ENCODE data around the gene CDH3.

CDH3 gene

DNA sequence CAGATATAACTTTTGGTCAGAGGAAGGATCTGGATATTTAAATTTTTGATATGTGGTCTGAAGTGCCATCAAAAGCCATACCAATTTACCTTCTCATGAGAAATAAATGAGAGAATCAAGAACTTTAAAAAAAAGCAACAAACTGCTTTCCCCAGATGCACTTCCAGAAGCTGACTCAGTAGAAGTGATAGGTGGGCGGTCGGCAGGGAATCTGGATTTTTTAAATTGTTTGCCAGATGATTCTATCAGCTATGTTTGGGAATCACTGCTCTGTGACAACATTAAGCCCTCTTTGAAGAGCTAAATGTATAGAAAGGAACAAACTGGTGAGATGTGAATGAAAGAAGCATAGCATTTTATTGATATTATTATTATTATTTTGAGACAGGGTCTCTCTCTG lies 19.2 kb downstream of the CDH3 start:
- ATAC-seq, result no peak
- TF ChIP-seq RARB (CRISPR knock-in tag; IDR thresholded peaks at IDR 0.05) (no peak), GLIS3 (CRISPR knock-in tag; IDR thresholded peaks at IDR 0.05) (no peak), ZNF8 (CRISPR knock-in tag; IDR thresholded peaks at IDR 0.05) (no peak), ARNTL (CRISPR knock-in tag; IDR thresholded peaks at IDR 0.05; ENCODE audit: borderline replicate concordance, low read depth) (no peak), PPARA (CRISPR knock-in tag; IDR thresholded peaks at IDR 0.05; ENCODE audit: borderline replicate concordance) (no peak), ISL1 (CRISPR knock-in tag; IDR thresholded peaks at IDR 0.05) (no peak), OSR1 (CRISPR knock-in tag; IDR thresholded peaks at IDR 0.05) (no peak), SNAI2 (CRISPR knock-in tag; IDR thresholded peaks at IDR 0.05) (no peak), ZNF70 (CRISPR knock-in tag; IDR thresholded peaks at IDR 0.05) (no peak), ZFP3 (CRISPR knock-in tag; IDR thresholded peaks at IDR 0.05) (no peak), TCF4 (CRISPR knock-in tag; IDR thresholded peaks at IDR 0.05; ENCODE audit: borderline replicate concordance) (no peak), BACH2 (CRISPR knock-in tag; IDR thresholded peaks at IDR 0.05; ENCODE audit: borderline replicate concordance) (no peak)
- TF ChIP-seq, protein P1, sequence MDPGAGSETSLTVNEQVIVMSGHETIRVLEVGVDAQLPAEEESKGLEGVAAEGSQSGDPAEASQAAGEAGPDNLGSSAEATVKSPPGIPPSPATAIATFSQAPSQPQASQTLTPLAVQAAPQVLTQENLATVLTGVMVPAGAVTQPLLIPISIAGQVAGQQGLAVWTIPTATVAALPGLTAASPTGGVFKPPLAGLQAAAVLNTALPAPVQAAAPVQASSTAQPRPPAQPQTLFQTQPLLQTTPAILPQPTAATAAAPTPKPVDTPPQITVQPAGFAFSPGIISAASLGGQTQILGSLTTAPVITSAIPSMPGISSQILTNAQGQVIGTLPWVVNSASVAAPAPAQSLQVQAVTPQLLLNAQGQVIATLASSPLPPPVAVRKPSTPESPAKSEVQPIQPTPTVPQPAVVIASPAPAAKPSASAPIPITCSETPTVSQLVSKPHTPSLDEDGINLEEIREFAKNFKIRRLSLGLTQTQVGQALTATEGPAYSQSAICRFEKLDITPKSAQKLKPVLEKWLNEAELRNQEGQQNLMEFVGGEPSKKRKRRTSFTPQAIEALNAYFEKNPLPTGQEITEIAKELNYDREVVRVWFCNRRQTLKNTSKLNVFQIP (CRISPR knock-in tag; IDR thresholded peaks at IDR 0.05; ENCODE audit: borderline replicate concordance, low read depth), result no peak

DNA sequence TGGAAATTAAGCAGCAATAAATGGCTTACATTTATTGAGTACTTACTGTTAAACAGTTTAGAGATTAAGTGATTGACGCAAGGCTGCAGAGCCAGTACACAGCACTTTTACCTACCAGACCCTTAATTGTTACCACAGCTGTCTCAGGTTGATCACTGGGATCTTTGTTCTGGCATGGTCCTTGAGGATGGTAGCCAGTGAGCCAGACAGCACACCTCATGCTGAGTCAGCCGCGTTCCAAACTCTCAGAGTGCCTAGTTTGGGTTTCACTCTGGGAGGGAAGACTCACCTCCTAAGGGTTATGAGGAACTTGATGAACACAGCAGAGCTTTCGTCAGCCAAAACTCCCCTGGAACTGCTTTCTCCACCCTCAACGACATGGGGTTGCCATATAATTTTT lies 20.4 kb downstream of the CDH3 start:
- TF ChIP-seq GLIS3 (CRISPR knock-in tag; IDR thresholded peaks at IDR 0.05) (no peak), TCF4 (CRISPR knock-in tag; IDR thresholded peaks at IDR 0.05; ENCODE audit: borderline replicate concordance) (no peak), ARNTL (CRISPR knock-in tag; IDR thresholded peaks at IDR 0.05; ENCODE audit: borderline replicate concordance, low read depth) (no peak)
- TF ChIP-seq, protein P2, sequence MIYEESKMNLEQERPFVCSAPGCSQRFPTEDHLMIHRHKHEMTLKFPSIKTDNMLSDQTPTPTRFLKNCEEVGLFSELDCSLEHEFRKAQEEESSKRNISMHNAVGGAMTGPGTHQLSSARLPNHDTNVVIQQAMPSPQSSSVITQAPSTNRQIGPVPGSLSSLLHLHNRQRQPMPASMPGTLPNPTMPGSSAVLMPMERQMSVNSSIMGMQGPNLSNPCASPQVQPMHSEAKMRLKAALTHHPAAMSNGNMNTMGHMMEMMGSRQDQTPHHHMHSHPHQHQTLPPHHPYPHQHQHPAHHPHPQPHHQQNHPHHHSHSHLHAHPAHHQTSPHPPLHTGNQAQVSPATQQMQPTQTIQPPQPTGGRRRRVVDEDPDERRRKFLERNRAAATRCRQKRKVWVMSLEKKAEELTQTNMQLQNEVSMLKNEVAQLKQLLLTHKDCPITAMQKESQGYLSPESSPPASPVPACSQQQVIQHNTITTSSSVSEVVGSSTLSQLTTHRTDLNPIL (CRISPR knock-in tag; IDR thresholded peaks at IDR 0.05; ENCODE audit: low read depth), result no peak
- no peak for ATAC-seq

- TF ChIP-seq TOX (CRISPR knock-in tag; IDR thresholded peaks at IDR 0.05; ENCODE audit: borderline replicate concordance) (no peak), ZFP30 (CRISPR knock-in tag; IDR thresholded peaks at IDR 0.05) (no peak), ARNTL (CRISPR knock-in tag; IDR thresholded peaks at IDR 0.05; ENCODE audit: borderline replicate concordance, low read depth) (no peak), PATZ1 (CRISPR knock-in tag; IDR thresholded peaks at IDR 0.05; ENCODE audit: borderline replicate concordance) (no peak), TCF4 (CRISPR knock-in tag; IDR thresholded peaks at IDR 0.05; ENCODE audit: borderline replicate concordance) (no peak), ISL1 (CRISPR knock-in tag; IDR thresholded peaks at IDR 0.05) (no peak), GLIS3 (CRISPR knock-in tag; IDR thresholded peaks at IDR 0.05) (no peak), CSRNP3 (CRISPR knock-in tag; IDR thresholded peaks at IDR 0.05) (no peak), ESRRG (CRISPR knock-in tag; IDR thresholded peaks at IDR 0.05) (no peak), ZC3H10 (CRISPR knock-in tag; IDR thresholded peaks at IDR 0.05) (no peak), CSDC2 (CRISPR knock-in tag; IDR thresholded peaks at IDR 0.05) (no peak), ZNF565 (CRISPR knock-in tag; conservative IDR thresholded peaks at IDR 0.05; ENCODE audit: low read depth) (no peak), ZFP3 (CRISPR knock-in tag; IDR thresholded peaks at IDR 0.05) (no peak), PPARA (CRISPR knock-in tag; IDR thresholded peaks at IDR 0.05; ENCODE audit: borderline replicate concordance) (no peak), BACH2 (CRISPR knock-in tag; IDR thresholded peaks at IDR 0.05; ENCODE audit: borderline replicate concordance) (no peak), ZNF8 (CRISPR knock-in tag; IDR thresholded peaks at IDR 0.05) (no peak), OSR1 (CRISPR knock-in tag; IDR thresholded peaks at IDR 0.05) (no peak)
- TF ChIP-seq, protein P2 (CRISPR knock-in tag; IDR thresholded peaks at IDR 0.05; ENCODE audit: low read depth), result no peak
- TF ChIP-seq, protein P1 (CRISPR knock-in tag; IDR thresholded peaks at IDR 0.05; ENCODE audit: borderline replicate concordance, low read depth), result no peak
- ATAC-seq, result no peak
Observed at GRCh38 chr16:68668266-68668665, 23.2 kb downstream of the CDH3 start.

All from SK-N-SH treated with all-trans-retinoic acid at 6 μM for 48 hours (cell line).